Ovary (tissue), 3 donors: Measurements from ENCODE around the gene RGS6.

ENCODE experiments used
- CTCF ChIP-seq, 3 donors: fragments of 450-650 bp in 2 of 3; fragments of 200-600 bp in 1 of 3; IDR thresholded peaks; one replicate each; pipeline versions ENCODE4 v1.5.1 to v1.8.0; 2016 to 2022; ENCODE audit warnings: antibody characterized with exemption in 3 of 3, mild to moderate bottlenecking in 1 of 3
- EP300 ChIP-seq: sonication (generic); formaldehyde crosslinking; IDR thresholded peaks from one replicate; pipeline ENCODE4 v1.6.1; 2017; ENCODE audit warnings: antibody characterized with exemption
- POLR2A ChIP-seq: fragments of 450-650 bp; IDR thresholded peaks from one replicate; pipeline ENCODE4 v1.6.1; 2017; ENCODE audit warnings: antibody characterized with exemption, mild to moderate bottlenecking, moderate library complexity
- donor health status: DM: no; HTN: no; CAD: no.

DNA sequence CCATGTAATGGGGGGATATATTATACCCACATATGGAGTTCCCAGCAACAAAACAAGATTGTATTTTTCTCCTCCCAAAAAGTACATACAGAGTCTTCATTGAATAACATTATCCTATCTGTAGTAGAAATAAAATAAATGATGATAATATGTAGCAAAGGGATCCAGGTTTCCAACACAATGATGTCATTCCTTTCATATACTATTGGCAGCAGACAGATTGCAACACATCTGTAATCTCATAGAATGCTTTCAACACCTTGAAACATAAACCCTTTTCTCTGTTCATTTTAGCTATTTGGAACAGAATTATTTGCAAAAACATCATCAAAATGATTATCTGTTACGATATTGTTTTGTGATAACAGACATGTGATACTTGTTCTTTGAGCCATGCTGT lies 644.0 kb downstream of the RGS6 start:
- no peak for TF ChIP-seq CTCF (IDR thresholded peaks at IDR 0.05)
- no peak for TF ChIP-seq POLR2A
- no peak for TF ChIP-seq EP300
